NK-92 (cell line): ENCODE results near the gene SRPRA.
"Not testable (repeated sequence)": the region's sequence is repeated elsewhere in the genome, so short reads cannot be mapped to it uniquely, and the experiment has no call there.

Experiments
- DNase-seq: peaks from one replicate; lab custom pipeline; 2025; ENCODE audit not compliant: unreplicated experiment; lab: John Stamatoyannopoulos, UW

SRPRA gene

GRCh38 chr11:126268708-126269579, at the start of gene SRPRA, which contains the start of gene FOXRED1:
Gene SRPRA, minus strand, starts transcription at chr11:126268895. Its CDS starts 91 bp downstream, at chr11:126268804.
Gene FOXRED1, plus strand, starts transcription at chr11:126269154. Its CDS starts 53 bp downstream, at chr11:126269207.
- DNase-seq: peak; percentile 95

- no peak for DNase-seq
These were observed 49.3 kb upstream of the SRPRA start for GRCh38 chr11:126317756-126318573.

GRCh38 chr11:126317432-126317755, 48.7 kb upstream of the SRPRA start:
- DNase-seq: no peak

- no peak for DNase-seq
These were observed 45.1 kb upstream of the SRPRA start for GRCh38 chr11:126313826-126314225.

GRCh38 chr11:126312961-126313360, 44.3 kb upstream of the SRPRA start:
- no peak for DNase-seq

GRCh38 chr11:126311401-126312291, 43.0 kb upstream of the SRPRA start:
- DNase-seq: no peak

GRCh38 chr11:126310992-126311310, 42.3 kb upstream of the SRPRA start:
- no peak for DNase-seq

GRCh38 chr11:126310200-126310991, 41.7 kb upstream of the SRPRA start:
- DNase-seq: no peak

- not testable (repeated sequence) for DNase-seq
These were observed 40.1 kb upstream of the SRPRA start for GRCh38 chr11:126308771-126309170.

- DNase-seq: no peak
These were observed 39.6 kb upstream of the SRPRA start for GRCh38 chr11:126308271-126308671.

GRCh38 chr11:126307706-126308105, 39.0 kb upstream of the SRPRA start:
- DNase-seq: no peak

GRCh38 chr11:126305699-126306098, 37.0 kb upstream of the SRPRA start:
- no peak for DNase-seq

- DNase-seq: no peak
These were observed 35.9 kb upstream of the SRPRA start for GRCh38 chr11:126304457-126305075.

GRCh38 chr11:126303623-126304456, 35.1 kb upstream of the SRPRA start, which contains the start of gene DCPS:
Gene DCPS, plus strand, starts transcription at chr11:126304060. Its CDS starts 21 bp downstream, at chr11:126304081.
- peak; percentile 15 for DNase-seq

GRCh38 chr11:126297004-126297403, 28.3 kb upstream of the SRPRA start:
- no peak for DNase-seq

GRCh38 chr11:126293726-126294125, 25.0 kb upstream of the SRPRA start:
- no peak for DNase-seq

- DNase-seq: no peak
These were observed 22.2 kb upstream of the SRPRA start for GRCh38 chr11:126290887-126291286.

- no peak for DNase-seq
These were observed 19.5 kb upstream of the SRPRA start for GRCh38 chr11:126288237-126288636.

- DNase-seq: no peak
These were observed 16.1 kb upstream of the SRPRA start for GRCh38 chr11:126284829-126285228.
